ENCODE measurements around the gene SAMSN1.

DNA sequence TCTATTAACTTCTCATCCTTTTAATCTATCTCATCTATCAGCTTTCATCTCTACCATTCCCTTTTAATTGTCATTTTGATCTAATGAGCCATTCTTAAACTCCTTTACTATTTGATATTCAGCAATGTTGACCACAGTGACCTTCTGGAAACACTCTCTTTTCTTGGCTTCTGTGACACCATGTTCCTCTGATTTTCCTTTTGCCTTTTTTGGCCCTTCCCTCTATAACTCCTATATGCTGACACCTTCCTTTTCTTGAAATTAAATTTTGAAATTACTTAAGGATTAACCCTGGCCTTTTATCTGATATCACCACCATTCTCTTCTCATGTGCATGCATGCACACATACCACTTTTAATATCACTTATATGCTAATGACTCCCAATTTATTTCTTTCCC is 41.2 kb upstream of the SAMSN1 start:
- TF ChIP-seq, protein P1, sequence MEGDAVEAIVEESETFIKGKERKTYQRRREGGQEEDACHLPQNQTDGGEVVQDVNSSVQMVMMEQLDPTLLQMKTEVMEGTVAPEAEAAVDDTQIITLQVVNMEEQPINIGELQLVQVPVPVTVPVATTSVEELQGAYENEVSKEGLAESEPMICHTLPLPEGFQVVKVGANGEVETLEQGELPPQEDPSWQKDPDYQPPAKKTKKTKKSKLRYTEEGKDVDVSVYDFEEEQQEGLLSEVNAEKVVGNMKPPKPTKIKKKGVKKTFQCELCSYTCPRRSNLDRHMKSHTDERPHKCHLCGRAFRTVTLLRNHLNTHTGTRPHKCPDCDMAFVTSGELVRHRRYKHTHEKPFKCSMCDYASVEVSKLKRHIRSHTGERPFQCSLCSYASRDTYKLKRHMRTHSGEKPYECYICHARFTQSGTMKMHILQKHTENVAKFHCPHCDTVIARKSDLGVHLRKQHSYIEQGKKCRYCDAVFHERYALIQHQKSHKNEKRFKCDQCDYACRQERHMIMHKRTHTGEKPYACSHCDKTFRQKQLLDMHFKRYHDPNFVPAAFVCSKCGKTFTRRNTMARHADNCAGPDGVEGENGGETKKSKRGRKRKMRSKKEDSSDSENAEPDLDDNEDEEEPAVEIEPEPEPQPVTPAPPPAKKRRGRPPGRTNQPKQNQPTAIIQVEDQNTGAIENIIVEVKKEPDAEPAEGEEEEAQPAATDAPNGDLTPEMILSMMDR (IDR thresholded peaks at IDR 0.05; ENCODE audit: poor library complexity), result no peak
- TF ChIP-seq EZH2 (IDR thresholded peaks at IDR 0.05; ENCODE audit: borderline replicate concordance), result no peak
